Peyer's patch (tissue), 4 donors: ENCODE data around the gene ZNF473. TPM values are rescaled to one million over a fixed set of nuclear protein-coding genes. Genes with fewer than 3 reads are reported as not detected.

Experiments
- DNase-seq, 3 donors: peaks; one replicate each; pipeline ENCODE4 v3.0.0-alpha.2; 2017 to 2019
- H3K27ac ChIP-seq, 4 donors: fragments of 200-600 bp; sonication (generic); one replicate each; pipeline ENCODE4 v1.5.1; 2016 to 2019
- H3K27me3 ChIP-seq, 2 donors: fragments of 200-600 bp; sonication (generic); one replicate each; pipeline ENCODE4 v1.5.1; 2019
- H3K36me3 ChIP-seq, 3 donors: fragments of 200-600 bp; sonication (generic); one replicate each; pipeline ENCODE4 v1.5.1; 2016 to 2019
- H3K4me1 ChIP-seq, 4 donors: fragments of 200-600 bp; sonication (generic); one replicate each; pipeline ENCODE4 v1.5.1; 2016 to 2019
- H3K4me3 ChIP-seq, 4 donors: fragments of 200-600 bp; sonication (generic); 1 replicate in 3 of 4; 2 replicates in 1 of 4; pipeline ENCODE4 v1.5.1; 2016 to 2019; ENCODE audit warnings: mild to moderate bottlenecking in 1 of 4
- H3K9me3 ChIP-seq, 4 donors: fragments of 200-600 bp; sonication (generic); one replicate each; pipeline ENCODE4 v1.5.1; 2016 to 2019; ENCODE audit warnings: mild to moderate bottlenecking in 1 of 4
- POLR2A ChIP-seq, 2 donors: fragments of 450-650 bp; IDR thresholded peaks; one replicate each; pipeline ENCODE4 v1.5.1; 2017; ENCODE audit warnings: antibody characterized with exemption in 2 of 2, mild to moderate bottlenecking in 2 of 2, moderate library complexity in 2 of 2
- total RNA-seq, 4 donors: library from RNA; depleted of rRNA; stranded (reverse); fragments of >200 nt; gene quantifications; one replicate each; pipeline ENCODE4 v1.1.0, GENCODE V29; 2016
- TF ChIP-seq, protein P1 (sequence below), 6 experiments: fragments of 450-650 bp in 4 of 6; fragments of 200-600 bp in 2 of 6; sonication (generic) in 1 of 6; IDR thresholded peaks; one replicate each; pipeline ENCODE4 v1.5.1; 2017 to 2019; ENCODE audit warnings: antibody characterized with exemption in 6 of 6, mild to moderate bottlenecking in 3 of 6, moderate library complexity in 1 of 6

The ZNF473 gene
- total RNA-seq, 4 donors from 2014 or later: 7.5 to 14.9 (median 9.2) TPM

DNA sequence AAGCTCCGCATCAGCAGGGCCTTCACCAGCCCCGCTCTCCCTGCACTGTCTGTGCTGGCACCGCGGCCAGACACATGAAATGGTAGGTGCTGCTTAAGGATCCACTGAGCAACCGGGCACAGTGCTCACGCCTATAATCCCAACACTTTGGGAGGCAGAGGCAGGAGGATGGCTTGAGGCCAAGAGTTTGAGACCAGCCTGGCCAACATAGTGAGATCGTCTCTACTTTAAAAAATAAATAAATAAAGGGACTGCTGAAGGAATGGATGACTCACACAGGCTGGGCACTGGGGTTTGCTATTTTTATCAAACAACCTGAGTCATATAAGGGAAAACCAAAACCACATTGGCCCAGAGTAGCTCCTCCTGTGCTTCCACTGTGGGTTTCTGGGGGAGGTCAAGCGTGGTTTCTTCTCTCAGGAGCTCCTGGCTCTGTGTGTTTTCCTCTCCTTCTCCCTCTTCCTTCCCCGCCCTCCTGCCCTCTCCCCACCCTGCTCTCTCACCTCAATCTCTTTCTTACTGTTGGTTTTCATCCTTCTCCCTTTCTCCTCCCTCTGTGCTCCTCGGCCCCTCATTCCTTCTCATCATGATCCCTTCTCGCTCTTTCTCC is 21.9 kb upstream of the ZNF473 start:
- TF ChIP-seq, protein P1, sequence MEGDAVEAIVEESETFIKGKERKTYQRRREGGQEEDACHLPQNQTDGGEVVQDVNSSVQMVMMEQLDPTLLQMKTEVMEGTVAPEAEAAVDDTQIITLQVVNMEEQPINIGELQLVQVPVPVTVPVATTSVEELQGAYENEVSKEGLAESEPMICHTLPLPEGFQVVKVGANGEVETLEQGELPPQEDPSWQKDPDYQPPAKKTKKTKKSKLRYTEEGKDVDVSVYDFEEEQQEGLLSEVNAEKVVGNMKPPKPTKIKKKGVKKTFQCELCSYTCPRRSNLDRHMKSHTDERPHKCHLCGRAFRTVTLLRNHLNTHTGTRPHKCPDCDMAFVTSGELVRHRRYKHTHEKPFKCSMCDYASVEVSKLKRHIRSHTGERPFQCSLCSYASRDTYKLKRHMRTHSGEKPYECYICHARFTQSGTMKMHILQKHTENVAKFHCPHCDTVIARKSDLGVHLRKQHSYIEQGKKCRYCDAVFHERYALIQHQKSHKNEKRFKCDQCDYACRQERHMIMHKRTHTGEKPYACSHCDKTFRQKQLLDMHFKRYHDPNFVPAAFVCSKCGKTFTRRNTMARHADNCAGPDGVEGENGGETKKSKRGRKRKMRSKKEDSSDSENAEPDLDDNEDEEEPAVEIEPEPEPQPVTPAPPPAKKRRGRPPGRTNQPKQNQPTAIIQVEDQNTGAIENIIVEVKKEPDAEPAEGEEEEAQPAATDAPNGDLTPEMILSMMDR (IDR thresholded peaks at IDR 0.05): no peak
- no peak for TF ChIP-seq POLR2A (IDR thresholded peaks at IDR 0.05)
- no peaks in the 10 kb centered on the region for H3K27me3 ChIP-seq
- H3K27ac ChIP-seq: peak overlapping the region in 2 of 4 donors; percentile 36 to 52
- no peak for DNase-seq
- H3K4me1 ChIP-seq: peaks cover 0 to 11% (median 0%) of the 10 kb centered on the region in 4 donors
- H3K4me3 ChIP-seq: no peak overlapping the region
- no peaks in the 10 kb centered on the region for H3K9me3 ChIP-seq
- peaks cover 0 to 96% (median 0%) of the 10 kb centered on the region in 3 donors for H3K36me3 ChIP-seq

DNA sequence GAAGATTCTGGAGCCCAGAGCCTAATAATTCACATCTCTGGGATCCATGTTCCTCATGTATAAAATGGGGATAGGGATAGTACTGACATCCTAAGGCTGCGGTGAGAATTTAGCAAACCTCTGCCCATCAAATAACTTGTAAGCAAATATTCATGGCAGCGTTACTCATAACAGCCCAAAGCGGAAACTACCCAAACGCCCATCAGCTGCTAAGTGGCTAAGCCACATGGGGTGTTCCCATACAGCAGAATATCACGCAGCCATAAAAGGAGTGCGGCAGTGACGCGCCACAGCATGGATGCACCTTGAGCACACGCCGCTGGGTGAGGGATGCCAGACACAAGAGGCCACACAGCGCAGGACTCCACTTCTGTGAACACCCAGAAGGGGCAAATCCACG is 20.4 kb upstream of the ZNF473 start:
- DNase-seq: no peak
- Histone ChIP-seq H3K4me1 (peaks cover 0 to 11% (median 0%) of the 10 kb centered on the region in 4 donors), H3K27me3 (no peaks in the 10 kb centered on the region), H3K4me3 (no peak overlapping the region), H3K36me3 (peaks cover 0 to 92% (median 0%) of the 10 kb centered on the region in 3 donors), H3K9me3 (no peaks in the 10 kb centered on the region), H3K27ac (no peak overlapping the region)
- TF ChIP-seq, protein P1 (IDR thresholded peaks at IDR 0.05): no peak
- TF ChIP-seq POLR2A (IDR thresholded peaks at IDR 0.05): no peak

DNA sequence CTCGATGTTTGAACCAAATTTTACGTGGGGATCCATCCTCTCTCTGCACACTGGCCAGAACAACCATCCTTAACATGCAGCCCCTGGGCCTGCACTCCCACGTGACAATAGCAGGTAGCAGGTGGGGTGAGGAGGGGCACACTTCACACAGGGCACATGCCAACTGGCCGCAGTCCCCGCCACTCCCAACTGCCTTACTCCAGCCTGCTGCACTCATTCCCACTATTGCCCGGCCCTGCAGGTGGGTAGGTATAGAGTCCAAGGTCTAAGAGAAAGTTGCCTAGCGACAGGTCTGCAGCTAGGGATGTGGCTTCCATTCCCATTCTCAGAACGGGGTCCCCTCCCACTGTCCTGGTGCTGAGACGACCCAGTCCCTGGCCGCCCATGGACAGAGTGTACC is 18.6 kb upstream of the ZNF473 start:
- Histone ChIP-seq H3K36me3 (peaks cover 0 to 90% (median 0%) of the 10 kb centered on the region in 3 donors), H3K4me3 (no peak overlapping the region), H3K27me3 (no peaks in the 10 kb centered on the region), H3K4me1 (peaks cover 0 to 11% (median 0%) of the 10 kb centered on the region in 4 donors), H3K27ac (no peak overlapping the region), H3K9me3 (no peaks in the 10 kb centered on the region)
- TF ChIP-seq POLR2A (IDR thresholded peaks at IDR 0.05): no peak
- TF ChIP-seq, protein P1 (IDR thresholded peaks at IDR 0.05): no peak
- DNase-seq: no peak

DNA sequence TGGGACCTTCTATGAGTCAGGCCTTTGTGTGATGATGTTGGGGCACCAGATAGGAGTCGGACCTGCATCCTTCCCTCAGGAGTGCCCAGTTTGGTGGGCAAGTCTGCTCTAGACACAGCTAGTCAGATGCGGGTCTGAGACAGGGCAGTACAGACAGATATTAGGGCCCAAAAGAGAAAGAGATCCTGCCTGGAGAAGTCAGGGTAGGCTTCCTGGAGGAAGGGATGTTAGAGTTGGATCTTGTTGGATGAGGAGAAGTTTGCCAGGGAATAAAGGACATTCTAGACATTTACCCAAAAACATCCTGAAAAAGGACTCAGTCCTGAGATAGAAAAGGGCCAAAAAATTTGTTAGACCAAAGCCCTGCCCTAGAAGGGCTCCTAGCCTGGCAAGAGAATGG is 17.9 kb upstream of the ZNF473 start:
- DNase-seq: no peak
- no peaks in the 10 kb centered on the region for H3K9me3 ChIP-seq
- H3K4me1 ChIP-seq: peaks cover 0 to 11% (median 0%) of the 10 kb centered on the region in 4 donors
- H3K4me3 ChIP-seq: no peak overlapping the region
- H3K36me3 ChIP-seq: peaks cover 0 to 90% (median 0%) of the 10 kb centered on the region in 3 donors
- no peak for TF ChIP-seq POLR2A (IDR thresholded peaks at IDR 0.05)
- TF ChIP-seq, protein P1 (IDR thresholded peaks at IDR 0.05): no peak
- H3K27me3 ChIP-seq: no peaks in the 10 kb centered on the region
- H3K27ac ChIP-seq: no peak overlapping the region

DNA sequence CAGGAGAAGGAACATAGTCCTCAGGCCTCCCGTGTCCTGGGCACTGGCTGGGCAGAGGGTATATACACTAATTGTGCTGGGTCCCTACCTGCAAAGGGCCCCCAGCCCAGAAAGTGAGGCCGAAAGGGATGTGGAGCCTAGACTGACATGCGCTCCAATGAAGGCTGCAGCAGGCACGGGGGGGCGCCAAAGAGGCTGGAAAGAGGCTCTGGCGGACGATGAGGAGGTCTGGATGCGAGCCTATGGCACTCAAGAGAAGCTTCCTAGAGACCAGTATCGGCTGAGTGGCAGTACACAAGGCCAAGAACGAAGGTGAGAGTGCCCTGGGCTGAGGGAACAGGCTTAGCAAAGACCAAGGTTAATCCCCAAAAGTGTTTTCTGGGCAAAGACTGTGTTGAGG is 17.3 kb upstream of the ZNF473 start:
- H3K4me3 ChIP-seq: no peak overlapping the region
- peaks cover 0 to 91% (median 0%) of the 10 kb centered on the region in 3 donors for H3K36me3 ChIP-seq
- no peak for DNase-seq
- no peaks in the 10 kb centered on the region for H3K9me3 ChIP-seq
- H3K27ac ChIP-seq: no peak overlapping the region
- no peaks in the 10 kb centered on the region for H3K27me3 ChIP-seq
- H3K4me1 ChIP-seq: peaks cover 0 to 10% (median 0%) of the 10 kb centered on the region in 4 donors
- no peak for TF ChIP-seq POLR2A (IDR thresholded peaks at IDR 0.05)
- TF ChIP-seq, protein P1 (IDR thresholded peaks at IDR 0.05): no peak
